Vein endothelial cell (primary cell): ENCODE measurements around the gene ADAMTSL4. TPM values are rescaled to one million over a fixed set of nuclear protein-coding genes. Genes with fewer than 3 reads are reported as not detected.

ENCODE experiments used
- small RNA-seq: library from RNA; depleted of rRNA; stranded (forward); fragments of <200 nt; gene quantifications from one replicate; pipeline ENCODE3, GENCODE V24; 2012
- total RNA-seq: library from RNA; depleted of rRNA; stranded (reverse); fragments of >200 nt; gene quantifications from 2 replicates; pipeline ENCODE4 v1.2.3, GENCODE V29; 2012

Gene ADAMTSL4
- total RNA-seq, result 0.38 and 0.65 TPM in 2 replicates

DNA sequence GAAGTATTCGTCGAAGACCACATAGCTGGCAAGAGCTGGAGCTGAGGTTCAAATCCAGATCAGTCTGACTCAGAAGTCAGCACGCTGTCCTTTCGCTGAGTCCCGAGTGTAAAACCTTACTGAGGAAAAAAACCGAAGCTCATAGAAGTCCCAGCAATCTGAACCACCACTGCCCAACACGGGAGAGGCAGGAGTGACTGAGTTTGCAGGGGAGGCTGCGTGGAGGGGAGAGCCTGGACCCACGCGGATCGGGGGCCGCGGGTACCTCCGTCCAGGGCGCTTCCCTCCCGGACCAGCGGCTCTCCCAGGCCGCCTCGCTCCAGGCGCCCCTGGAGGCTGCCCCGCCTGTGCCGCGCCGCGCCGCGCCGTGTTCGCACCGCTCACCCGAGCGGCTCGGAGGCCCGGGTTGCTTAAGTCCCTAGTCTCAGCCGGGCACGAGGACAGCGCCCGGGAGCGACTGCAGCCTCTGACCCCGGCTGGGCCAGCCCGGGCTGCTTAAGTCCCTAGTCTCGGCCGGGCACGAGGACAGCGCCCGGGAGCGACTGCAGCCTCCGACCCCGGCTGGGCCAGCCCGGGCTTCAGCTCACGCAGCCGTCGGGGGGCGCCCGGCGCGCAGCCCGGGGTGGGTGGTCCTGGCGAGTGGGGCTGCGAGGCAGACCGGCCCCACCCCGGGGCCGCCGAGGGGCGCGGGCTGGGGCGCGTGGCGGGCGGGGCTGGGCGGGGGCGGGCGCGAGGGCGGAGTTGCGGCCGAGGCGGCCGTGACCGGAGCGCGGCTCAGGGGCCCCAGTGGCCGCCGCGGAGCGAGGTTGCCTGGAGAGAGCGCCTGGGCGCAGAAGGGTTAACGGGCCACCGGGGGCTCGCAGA, at the start of gene ADAMTSL4:
Gene ADAMTSL4 (plus strand): TSS at position 777 of the 864 bp plus-strand sequence. CDS start 2,881 bp downstream, outside the sequence.

DNA sequence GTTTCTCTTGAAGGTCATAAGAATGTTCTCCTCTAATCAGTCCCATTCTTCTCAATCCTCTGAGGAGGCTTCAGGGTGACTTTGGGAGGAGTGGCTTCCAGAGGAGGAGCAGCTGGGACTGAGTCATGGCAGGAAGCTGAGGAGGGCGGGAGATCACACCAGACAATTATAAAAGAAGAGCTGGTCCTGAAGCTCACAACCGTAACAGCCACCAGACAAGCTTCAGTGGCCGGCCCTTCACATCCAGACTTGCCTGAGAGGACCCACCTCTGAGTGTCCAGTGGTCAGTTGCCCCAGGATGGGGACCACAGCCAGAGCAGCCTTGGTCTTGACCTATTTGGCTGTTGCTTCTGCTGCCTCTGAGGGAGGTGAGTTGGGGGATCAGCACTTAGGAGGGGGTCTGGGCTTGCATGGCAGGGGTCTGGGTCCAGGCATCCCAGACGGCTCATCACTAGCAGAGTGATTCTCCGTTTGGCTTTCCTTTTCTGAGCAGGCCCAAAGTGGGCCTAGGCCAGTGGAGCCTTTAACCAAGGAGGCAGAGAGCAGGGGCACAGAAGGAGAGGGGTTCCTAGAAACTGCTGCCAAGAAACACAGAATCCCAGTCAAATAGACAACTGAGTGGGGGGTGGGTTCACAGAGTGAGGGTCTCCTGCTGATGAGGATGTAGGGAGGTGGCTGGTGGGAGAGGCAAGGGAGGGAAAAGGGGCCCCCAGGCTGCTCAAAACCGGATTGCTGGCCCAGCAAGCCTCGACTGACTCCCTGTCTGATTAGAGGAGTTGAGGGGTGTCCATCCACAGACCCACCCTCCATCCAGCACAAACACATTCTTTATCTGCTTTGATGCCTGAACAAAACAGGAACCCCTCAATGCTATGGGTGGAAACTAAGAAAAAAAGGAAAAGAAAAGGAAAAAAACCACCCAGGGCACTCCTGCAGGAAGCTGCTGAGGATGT, 41.0 kb upstream of the ADAMTSL4 start, which contains the start of gene ECM1:
Gene ECM1 (plus strand): TSS at position 198 of the 953 bp plus-strand sequence. CDS start 101 bp downstream, at position 299.

DNA sequence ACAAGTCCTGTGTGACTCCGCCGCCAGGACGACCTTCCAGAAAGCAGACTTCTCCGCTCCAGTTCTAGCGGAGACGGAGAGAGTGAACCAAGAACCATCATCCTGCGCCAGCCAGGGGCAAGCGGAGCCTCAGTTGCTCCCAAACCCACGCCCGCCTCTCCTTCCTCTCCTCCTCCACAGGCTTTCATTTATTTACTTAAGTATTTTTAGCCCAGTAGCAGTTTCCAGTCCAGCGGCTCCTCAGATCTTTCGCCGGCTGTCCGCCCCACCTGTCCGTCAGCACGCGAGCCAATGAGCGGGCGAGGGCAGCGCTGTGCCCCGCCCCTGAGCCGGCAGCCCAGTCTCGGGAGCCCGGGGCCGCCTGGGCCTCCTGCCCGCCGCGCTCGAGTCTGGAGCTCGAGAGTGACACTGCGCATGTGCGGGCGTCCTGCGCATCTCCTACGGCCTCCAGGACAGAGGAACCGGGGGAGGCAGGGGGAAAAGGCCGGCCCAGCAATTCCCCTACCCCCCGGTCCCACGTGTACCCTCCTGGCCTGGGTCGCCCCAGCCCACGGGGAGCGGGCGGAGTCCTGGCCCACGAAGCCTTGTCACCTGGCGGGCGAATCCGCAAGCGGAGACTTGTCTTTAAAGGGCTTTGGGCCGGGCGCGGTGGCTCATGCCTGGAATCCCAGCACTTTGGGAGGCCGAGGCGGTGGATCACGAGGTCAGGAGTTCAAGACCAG, 33.7 kb upstream of the ADAMTSL4 start, which contains the start of gene FALEC:
Gene FALEC (plus strand): TSS at position 425 of the 722 bp plus-strand sequence.

DNA sequence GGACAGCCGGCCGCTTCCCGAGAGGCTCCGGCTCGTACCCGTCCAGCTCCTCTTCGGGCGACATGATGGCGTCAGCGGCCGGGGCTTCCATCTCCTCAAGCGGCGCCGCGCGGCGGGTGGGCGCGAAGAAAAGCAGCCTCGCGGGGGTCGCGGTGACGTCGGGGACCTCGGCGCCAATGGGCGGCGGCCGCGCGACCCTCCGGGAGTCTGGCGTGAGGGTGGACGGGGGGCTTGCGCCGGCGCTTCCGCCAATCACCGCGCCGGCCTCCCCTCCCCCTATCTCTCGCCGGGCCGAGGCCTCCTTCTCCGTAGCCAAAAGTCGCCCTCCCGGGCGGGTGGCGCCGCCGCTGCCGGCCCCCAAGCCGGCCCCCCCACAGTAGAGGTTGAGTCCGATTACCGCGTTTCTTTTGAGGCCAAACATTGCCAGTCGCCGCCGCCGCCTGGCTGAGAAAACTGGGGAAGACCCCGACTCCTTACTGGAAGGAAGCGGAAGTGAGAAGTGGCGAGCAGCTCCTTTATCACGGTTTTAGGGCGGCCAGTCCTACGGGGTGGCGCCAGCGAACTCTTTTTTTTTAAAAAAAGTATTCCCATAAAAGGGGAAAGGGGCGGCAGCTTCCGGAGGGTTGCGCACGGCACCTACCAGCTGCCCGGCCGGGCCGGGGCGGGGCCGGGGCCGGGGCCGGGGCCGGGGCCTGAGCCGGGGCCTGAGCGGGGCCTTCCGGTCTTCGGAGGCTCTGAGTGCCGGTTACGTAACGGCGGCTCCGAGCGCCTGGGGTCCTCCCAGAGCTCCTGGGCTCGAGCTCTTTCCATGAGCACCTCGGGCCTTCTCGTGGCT, 30.1 kb downstream of the ADAMTSL4 start, which contains the start of gene MCL1:
Gene MCL1 (minus strand): TSS at position 501 of the 835 bp plus-strand sequence. CDS start 80 bp downstream, at position 421.

Small RNA genes within 50 kb of the gene (small RNA-seq; reads per million reads assigned to genes)
- gene MIR4257 (not detected), gene RF00015 (not detected), gene RF00561 (not detected), gene RN7SL473P (not detected), gene RN7SL600P (not detected)

Other genes with a start within 250 kb of the ADAMTSL4 start
- 36.9 and 60.5 TPM in 2 replicates for gene PRPF3, start 227.9 kb upstream of the ADAMTSL4 start, total RNA-seq
- gene RPRD2, start 185.3 kb upstream of the ADAMTSL4 start, total RNA-seq, result 14.7 and 15.0 TPM in 2 replicates
- 10.4 and 14.4 TPM in 2 replicates for gene TARS2, start 62.0 kb upstream of the ADAMTSL4 start, total RNA-seq
- 0.65 and 1.1 TPM in 2 replicates for gene ECM1, start 41.3 kb upstream of the ADAMTSL4 start, total RNA-seq
- not detected in 2 replicates for gene FALEC, start 33.7 kb upstream of the ADAMTSL4 start, total RNA-seq
- gene MCL1, start 30.2 kb downstream of the ADAMTSL4 start, total RNA-seq, result 179 and 180 TPM in 2 replicates
- gene ENSA, start 80.2 kb downstream of the ADAMTSL4 start, total RNA-seq, result 93.7 and 103 TPM in 2 replicates
- 24.2 and 29.9 TPM in 2 replicates for gene GOLPH3L, start 147.7 kb downstream of the ADAMTSL4 start, total RNA-seq
- 0.10 and 0.33 TPM in 2 replicates for gene HORMAD1, start 171.5 kb downstream of the ADAMTSL4 start, total RNA-seq
- 19.6 and 27.0 TPM in 2 replicates for gene CTSS, start 216.4 kb downstream of the ADAMTSL4 start, total RNA-seq